Sciatic nerve (tissue), 2 donors: Measurements from ENCODE around the gene LSM12. TPM values are rescaled to one million over a fixed set of nuclear protein-coding genes. Genes with fewer than 3 reads are reported as not detected.
"Not testable (repeated sequence)": the region's sequence is repeated elsewhere in the genome, so short reads cannot be mapped to it uniquely, and the experiment has no call there.

Source experiments
- ATAC-seq: fragments of 200-7000 bp; cut with Tn5 transposase; one replicate; pipeline ENCODE4 v1.9.1; 2020; ENCODE audit warnings: mild to moderate bottlenecking, moderate library complexity
- DNase-seq: peaks from one replicate; pipeline ENCODE4 v3.0.0-alpha.2; 2020; ENCODE audit warnings: low spot score
- intact Hi-C: fragments of 100-400 bp; cut with DNase I; formaldehyde crosslinking; loops from one replicate; pipeline ENCODE4 v1.14.2; 2022
- total RNA-seq: library from RNA; stranded (reverse); fragmentation: NEBNext Ultra II Directional; extraction: Animal tissue kit (Norgen Biotek cat#: 25700); gene quantifications from one replicate; pipeline ENCODE4 v1.2.1, GENCODE V29; 2021
- donor health status: DM: no; HTN: no; CAD: no.
- donor health status: DM: no; HTN: no; CAD: no.

Gene LSM12
- total RNA-seq, 1 donor from 2014 or later, result 32.5 TPM

- ATAC-seq, intact Hi-C loops, DNase-seq: not testable (repeated sequence)
Measured at GRCh38 chr17:44021227-44021626, 45.2 kb downstream of the LSM12 start.

DNA sequence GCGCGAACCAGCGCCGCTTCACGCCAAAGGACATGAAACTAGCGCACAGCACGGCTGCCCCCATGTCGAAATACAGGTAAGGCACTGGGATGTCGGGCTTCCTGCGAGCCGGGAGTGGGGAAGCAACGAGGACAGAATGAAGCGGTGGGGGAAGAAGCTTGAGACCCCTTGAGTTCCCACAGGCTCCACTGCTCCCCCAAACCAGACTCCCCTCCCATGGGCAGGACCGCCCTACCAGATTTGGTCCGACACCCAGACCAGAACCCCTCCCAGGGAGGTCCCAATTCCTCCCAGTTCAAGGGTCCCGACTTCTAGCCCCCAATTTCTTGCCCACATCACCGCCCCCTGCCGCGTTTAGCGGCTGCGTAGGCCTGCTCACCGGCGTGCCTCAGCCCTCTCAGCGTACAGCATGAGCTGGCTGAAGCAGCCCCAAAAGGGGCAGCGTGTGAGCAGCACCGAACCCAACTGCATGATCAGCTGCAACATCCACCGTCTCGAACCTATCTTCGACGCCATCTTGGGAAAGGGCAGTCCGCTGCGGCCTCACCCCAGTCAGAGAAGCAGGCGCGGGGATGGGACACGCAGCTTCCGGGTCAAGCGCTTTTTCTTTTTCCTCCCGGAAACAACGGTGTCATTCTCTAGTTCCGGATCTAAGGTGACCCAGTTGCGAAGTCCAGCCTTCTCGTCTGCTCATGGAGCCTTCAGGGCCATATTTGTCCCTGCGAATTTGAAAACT, 51.9 kb downstream of the LSM12 start, which contains the start of gene TMEM101:
Gene TMEM101, minus strand, starts transcription at position 527 of the 736 bp plus-strand sequence. Its CDS starts 11 bp downstream, at position 516.
- intact Hi-C loops, result no loop called here
- ATAC-seq (peak; percentile 98), DNase-seq (peak; percentile 93)

GRCh38 chr17:44014133-44014436, 52.4 kb downstream of the LSM12 start:
- peak; percentile 6 for ATAC-seq
- no peak for DNase-seq
- intact Hi-C loops, result no loop called here

DNA sequence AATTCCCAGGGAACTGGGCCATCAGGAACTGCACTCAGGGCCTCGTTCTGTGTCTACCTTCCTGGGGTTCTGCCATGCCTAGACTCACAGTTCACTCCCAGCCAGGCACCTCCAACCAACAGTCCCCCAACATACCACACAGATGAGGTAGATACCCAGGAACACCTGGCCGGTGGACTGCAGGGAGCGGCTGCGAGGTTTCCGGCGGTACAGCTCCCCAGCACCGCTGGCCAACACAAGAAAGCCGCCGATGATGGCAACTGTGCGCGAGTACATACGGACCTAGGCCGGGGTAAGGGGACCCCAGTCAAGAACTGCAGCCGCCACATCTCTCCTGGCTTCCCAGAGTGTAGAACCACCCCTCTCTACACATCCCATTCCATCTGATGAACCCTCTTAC, 53.6 kb downstream of the LSM12 start:
- ATAC-seq (no peak), DNase-seq (no peak)
- intact Hi-C loops, result no loop called here

GRCh38 chr17:44012391-44012790, 54.1 kb downstream of the LSM12 start:
- ATAC-seq (no peak), DNase-seq (no peak)
- intact Hi-C loops, result no loop called here

DNA sequence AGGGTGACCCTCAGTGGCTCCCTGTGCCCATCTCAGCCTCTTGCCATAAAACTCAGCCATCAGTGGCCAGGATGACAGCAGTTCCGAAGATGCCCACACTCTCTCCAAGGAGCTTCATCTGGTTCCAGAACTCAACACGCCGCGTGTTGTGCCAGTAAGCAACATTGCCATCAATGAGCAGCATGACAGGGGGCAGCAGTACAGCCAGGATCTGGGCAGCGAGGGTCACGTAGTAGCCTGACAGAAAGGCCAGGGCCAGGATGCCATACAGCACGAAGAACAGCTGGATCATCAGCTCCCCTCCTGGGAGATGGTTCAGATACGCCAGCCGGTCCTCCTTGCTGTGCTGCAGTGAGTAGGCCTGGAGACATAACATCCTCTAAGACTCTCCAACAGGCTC, 54.6 kb downstream of the LSM12 start:
- intact Hi-C loops, result no loop called here
- no peak for ATAC-seq
- no peak for DNase-seq

DNA sequence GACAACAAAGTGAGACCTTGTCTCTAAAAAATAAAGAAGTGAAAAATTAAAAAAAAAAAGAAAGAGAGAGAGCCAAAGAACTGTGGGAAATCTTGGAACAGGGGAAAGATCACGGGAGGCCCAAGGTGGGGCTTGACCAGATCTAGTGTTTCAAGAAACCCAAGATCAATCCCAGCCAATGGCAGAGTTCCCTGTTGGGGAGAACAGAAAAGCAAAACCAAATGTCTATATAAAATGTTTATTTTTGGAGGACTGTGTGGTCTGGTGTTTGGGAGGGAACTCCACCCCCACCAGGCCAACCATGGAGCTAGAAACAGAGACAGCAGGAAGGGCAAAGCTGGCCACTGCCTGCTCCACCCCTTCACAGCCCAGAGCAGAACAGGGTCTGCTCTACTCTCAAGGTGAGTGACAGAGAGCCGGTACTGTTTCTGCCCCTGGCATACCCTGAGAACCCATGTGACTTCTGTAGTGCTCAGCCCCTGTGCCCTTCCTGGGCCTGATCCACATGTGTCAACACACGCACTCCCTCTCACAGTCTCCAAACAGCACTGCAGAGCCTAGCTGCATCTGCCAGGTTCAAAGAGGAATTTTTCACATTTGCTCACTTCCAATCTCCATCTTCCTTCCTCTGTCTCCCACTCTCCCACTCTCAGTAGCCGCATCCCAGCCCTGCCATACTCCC, 55.4 kb downstream of the LSM12 start:
- ATAC-seq, result no peak
- no peak for DNase-seq
- intact Hi-C loops, result no loop called here

- no peak for ATAC-seq
- no peak for DNase-seq
- intact Hi-C loops, result no loop called here
Measured at GRCh38 chr17:44008205-44008909, 58.1 kb downstream of the LSM12 start.

DNA sequence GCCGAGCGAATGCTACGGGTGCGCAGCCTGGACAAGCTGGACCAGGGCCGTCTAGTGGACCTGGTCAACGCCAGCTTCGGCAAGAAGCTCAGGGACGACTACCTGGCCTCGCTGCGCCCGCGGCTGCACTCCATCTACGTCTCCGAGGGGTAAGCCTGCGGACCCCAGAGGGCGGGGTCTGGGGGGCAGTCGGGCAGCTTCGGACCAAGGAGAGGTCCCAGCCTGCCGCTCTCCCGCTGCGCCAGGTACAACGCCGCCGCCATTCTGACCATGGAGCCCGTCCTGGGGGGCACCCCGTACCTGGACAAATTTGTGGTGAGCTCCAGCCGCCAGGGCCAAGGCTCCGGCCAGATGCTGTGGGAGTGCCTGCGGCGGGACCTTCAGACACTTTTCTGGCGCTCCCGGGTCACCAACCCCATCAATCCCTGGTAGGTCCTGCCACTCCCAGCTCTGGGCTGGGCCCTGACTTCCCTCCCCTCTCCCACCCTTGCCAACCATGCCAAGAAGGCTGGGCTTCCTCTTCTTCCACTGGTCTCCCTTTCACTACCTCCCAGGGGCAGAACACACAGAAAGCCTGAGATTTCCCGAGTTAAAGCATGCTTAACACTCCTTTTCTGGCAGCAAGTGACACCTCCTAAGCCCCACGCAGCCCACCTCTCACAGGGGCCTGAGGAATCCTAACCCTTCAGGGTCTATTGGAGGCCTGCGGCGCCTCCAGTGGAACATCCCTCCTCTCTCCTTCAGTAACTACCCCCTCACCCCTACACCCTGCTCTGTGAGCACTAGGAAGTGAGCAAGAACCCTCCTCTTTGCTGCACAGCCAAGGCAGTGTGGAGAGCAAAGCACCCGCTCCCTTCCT, 58.9 kb downstream of the LSM12 start:
- DNase-seq (no peak), ATAC-seq (peak; percentile 8)
- intact Hi-C loops, result no loop called here

GRCh38 chr17:44006598-44007345, 59.7 kb downstream of the LSM12 start:
- DNase-seq, result peak; percentile 98
- intact Hi-C loops, result no loop called here
- peak; percentile 95 for ATAC-seq

GRCh38 chr17:44006272-44006597, 60.2 kb downstream of the LSM12 start:
- DNase-seq (no peak), ATAC-seq (peak; percentile 11)
- intact Hi-C loops, result no loop called here

DNA sequence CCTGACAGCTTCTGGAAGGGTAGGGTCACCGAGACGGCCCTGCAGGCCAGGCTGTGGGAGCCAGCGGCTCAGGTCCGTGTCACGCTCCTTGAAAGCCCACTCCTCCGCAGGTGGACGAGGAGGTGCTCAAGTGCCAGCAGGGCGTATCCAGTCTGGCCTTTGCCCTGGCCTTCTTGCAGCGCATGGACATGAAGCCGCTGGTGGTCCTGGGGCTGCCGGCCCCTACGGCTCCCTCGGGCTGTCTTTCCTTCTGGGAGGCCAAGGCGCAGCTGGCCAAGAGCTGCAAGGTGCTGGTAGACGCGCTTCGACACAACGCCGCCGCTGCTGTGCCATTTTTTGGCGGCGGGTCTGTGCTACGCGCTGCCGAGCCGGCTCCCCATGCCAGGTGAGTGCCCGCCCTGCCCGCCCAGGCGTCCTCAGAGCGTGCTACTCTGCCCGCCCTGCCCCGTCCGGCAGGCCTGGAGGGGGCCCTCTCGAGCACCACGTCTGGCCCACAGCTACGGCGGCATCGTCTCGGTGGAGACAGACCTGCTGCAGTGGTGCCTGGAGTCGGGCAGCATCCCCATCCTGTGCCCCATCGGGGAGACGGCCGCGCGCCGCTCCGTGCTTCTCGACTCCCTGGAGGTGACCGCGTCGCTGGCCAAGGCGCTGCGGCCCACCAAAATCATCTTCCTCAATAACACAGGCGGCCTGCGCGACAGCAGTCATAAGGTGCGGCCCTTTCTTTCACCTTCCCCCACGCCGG, 60.8 kb downstream of the LSM12 start:
- DNase-seq, result peak; percentile 66
- intact Hi-C loops, result no loop called here
- peak; percentile 6 for ATAC-seq

GRCh38 chr17:44004761-44005526, 61.5 kb downstream of the LSM12 start:
- DNase-seq, result no peak
- ATAC-seq, result no peak
- intact Hi-C loops, result no loop called here

GRCh38 chr17:44004077-44004760, 62.3 kb downstream of the LSM12 start, which contains the start of gene NAGS:
TSS of gene NAGS (plus strand) at chr17:44004622. CDS start at chr17:44004664, 42 bp downstream.
- no peak for DNase-seq
- ATAC-seq, result no peak
- intact Hi-C loops, result no loop called here

GRCh38 chr17:44002141-44002848, 64.2 kb downstream of the LSM12 start:
- DNase-seq, result no peak
- intact Hi-C loops, result no loop called here
- no peak for ATAC-seq

- intact Hi-C loops, result no loop called here
- no peak for DNase-seq
- ATAC-seq, result no peak
Measured at GRCh38 chr17:44001461-44001920, 65.0 kb downstream of the LSM12 start.
